Upper lobe of left lung (tissue), 6 donors: Measurements from ENCODE around the gene KL. TPM values are rescaled to one million over a fixed set of nuclear protein-coding genes. Genes with fewer than 3 reads are reported as not detected.

Experiments
- ATAC-seq, 2 donors: fragments of 200-7000 bp; cut with Tn5 transposase; one replicate each; pipeline ENCODE4 v1.9.1; 2022; ENCODE audit warnings: mild to moderate bottlenecking in 2 of 2, moderate library complexity in 2 of 2; ENCODE audit not compliant: low FRiP score in 2 of 2
- DNase-seq, 2 donors: peaks; one replicate each; pipeline ENCODE4 v3.0.0-alpha.2; 2019 to 2020
- H3K27ac ChIP-seq, 4 donors: fragments of 200-600 bp; sonication (generic); one replicate each; pipeline ENCODE4 v1.5.1; 2016 to 2019
- H3K27me3 ChIP-seq, 4 donors: fragments of 200-600 bp; sonication (generic); one replicate each; pipeline ENCODE4 v1.5.1; 2017 to 2019
- H3K36me3 ChIP-seq, 4 donors: fragments of 200-600 bp; sonication (generic); one replicate each; pipeline ENCODE4 v1.5.1; 2016 to 2019
- H3K4me1 ChIP-seq, 4 donors: fragments of 200-600 bp; sonication (generic); one replicate each; pipeline ENCODE4 v1.5.1; 2018 to 2019
- H3K4me3 ChIP-seq, 4 donors: fragments of 200-600 bp; sonication (generic); one replicate each; pipeline ENCODE4 v1.5.1; 2017 to 2019; ENCODE audit warnings: mild to moderate bottlenecking in 2 of 4, moderate library complexity in 1 of 4
- H3K9me3 ChIP-seq, 4 donors: fragments of 200-600 bp; sonication (generic); one replicate each; pipeline ENCODE4 v1.5.1; 2018 to 2019
- EP300 ChIP-seq, 4 donors: sonication (generic); formaldehyde crosslinking; IDR thresholded peaks; one replicate each; pipeline ENCODE4 v1.5.1; 2017; ENCODE audit warnings: antibody characterized with exemption in 4 of 4, control low read depth in 2 of 4
- POLR2A ChIP-seq, 4 donors: fragments of 450-650 bp; IDR thresholded peaks; one replicate each; pipeline ENCODE4 v1.5.1; 2016 to 2017; ENCODE audit warnings: antibody characterized with exemption in 4 of 4, mild to moderate bottlenecking in 2 of 4
- POLR2AphosphoS5 ChIP-seq, 2 donors: sonication (generic); formaldehyde crosslinking; IDR thresholded peaks; one replicate each; pipeline ENCODE4 v1.5.1; 2017; ENCODE audit warnings: antibody characterized with exemption in 2 of 2
- WGBS, 2 donors: methylation state at CpG; one replicate each; pipeline ENCODE4 v1.1.5; 2017 to 2018; 5-methylcytosine and 5-hydroxymethylcytosine counted together
- total RNA-seq, 6 donors: library from RNA; depleted of rRNA in 4 of 6; stranded (reverse); fragments of >200 nt in 4 of 6; gene quantifications; one replicate each; pipeline versions ENCODE4 v1.1.0 to v1.2.1, GENCODE V29; 2016 to 2021
- TF ChIP-seq, protein P1 (sequence below), 6 experiments: fragments of 450-650 bp in 4 of 6; fragments of 200-600 bp in 2 of 6; sonication (generic) in 2 of 6; IDR thresholded peaks; one replicate each; pipeline ENCODE4 v1.5.1; 2016 to 2019; ENCODE audit warnings: antibody characterized with exemption in 6 of 6
- donor health status: DM: no; HTN: no; CAD: no; lungs with moderate emphysema.
- donor health status: DM: no; HTN: yes; CAD: no; lungs with severe emphysema.

KL gene
- total RNA-seq, 6 donors from 2014 or later = 4.7 to 11.2 (median 7.7) TPM

DNA sequence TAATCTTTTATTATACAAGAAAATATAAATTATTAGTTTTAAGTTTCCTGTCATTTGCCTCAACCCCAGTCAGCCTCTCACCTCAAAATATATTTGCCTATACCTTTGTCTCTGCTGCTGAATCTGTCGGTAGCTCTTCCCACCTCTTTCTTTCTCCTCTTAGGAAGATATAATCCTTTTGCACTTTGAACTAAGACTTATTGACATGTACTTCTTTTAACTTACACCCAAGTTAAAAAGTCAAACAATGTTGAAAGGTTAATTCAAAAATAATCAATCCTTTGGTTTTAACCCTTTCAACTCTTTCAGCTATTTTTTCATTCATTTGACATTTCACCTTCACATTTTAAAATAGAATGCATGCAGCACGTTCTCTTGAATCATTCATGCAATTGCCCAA, 9.0 kb upstream of the KL start:
- Histone ChIP-seq H3K4me3 (no peak overlapping the region), H3K9me3 (peaks cover 0 to 12% (median 7%) of the 10 kb centered on the region in 4 donors), H3K4me1 (peaks cover 6 to 11% (median 8%) of the 10 kb centered on the region in 4 donors), H3K27me3 (no peaks in the 10 kb centered on the region), H3K36me3 (no peaks in the 10 kb centered on the region), H3K27ac (no peak overlapping the region)
- TF ChIP-seq EP300 (IDR thresholded peaks at IDR 0.05) (no peak), POLR2A (IDR thresholded peaks at IDR 0.05) (no peak), POLR2AphosphoS5 (IDR thresholded peaks at IDR 0.05) (no peak)
- TF ChIP-seq, protein P1, sequence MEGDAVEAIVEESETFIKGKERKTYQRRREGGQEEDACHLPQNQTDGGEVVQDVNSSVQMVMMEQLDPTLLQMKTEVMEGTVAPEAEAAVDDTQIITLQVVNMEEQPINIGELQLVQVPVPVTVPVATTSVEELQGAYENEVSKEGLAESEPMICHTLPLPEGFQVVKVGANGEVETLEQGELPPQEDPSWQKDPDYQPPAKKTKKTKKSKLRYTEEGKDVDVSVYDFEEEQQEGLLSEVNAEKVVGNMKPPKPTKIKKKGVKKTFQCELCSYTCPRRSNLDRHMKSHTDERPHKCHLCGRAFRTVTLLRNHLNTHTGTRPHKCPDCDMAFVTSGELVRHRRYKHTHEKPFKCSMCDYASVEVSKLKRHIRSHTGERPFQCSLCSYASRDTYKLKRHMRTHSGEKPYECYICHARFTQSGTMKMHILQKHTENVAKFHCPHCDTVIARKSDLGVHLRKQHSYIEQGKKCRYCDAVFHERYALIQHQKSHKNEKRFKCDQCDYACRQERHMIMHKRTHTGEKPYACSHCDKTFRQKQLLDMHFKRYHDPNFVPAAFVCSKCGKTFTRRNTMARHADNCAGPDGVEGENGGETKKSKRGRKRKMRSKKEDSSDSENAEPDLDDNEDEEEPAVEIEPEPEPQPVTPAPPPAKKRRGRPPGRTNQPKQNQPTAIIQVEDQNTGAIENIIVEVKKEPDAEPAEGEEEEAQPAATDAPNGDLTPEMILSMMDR (IDR thresholded peaks at IDR 0.05) = no peak
- WGBS, 2 donors = 90 to 93% methylated on average over 2 of the region's 2 CpGs
- no peak for DNase-seq
- no peak for ATAC-seq

DNA sequence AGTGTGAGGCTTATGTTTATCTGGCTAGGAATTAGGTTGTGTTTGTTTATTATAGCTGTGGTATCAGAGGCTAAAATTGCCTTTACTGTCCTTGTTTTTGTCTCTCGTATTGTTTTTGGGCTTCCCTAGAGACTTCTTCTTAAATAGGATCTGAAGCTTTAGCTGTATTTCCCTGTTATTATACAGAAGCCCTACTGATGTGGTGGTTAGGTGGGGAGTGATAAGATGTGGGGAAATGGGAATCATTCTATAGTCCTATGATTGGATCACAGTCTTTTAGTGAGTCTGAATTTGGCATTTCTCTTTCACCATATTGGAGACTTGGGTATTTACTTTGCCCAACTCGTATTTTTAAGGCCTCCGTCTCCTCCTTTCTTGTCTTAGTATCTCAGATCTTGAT, 8.3 kb upstream of the KL start:
- Histone ChIP-seq H3K4me3 (no peak overlapping the region), H3K27me3 (no peaks in the 10 kb centered on the region), H3K9me3 (peaks cover 0 to 12% (median 7%) of the 10 kb centered on the region in 4 donors), H3K36me3 (no peaks in the 10 kb centered on the region), H3K27ac (no peak overlapping the region), H3K4me1 (peaks cover 6 to 11% (median 8%) of the 10 kb centered on the region in 4 donors)
- TF ChIP-seq EP300 (IDR thresholded peaks at IDR 0.05) = no peak
- TF ChIP-seq POLR2AphosphoS5 (IDR thresholded peaks at IDR 0.05) = no peak
- TF ChIP-seq, protein P1 (IDR thresholded peaks at IDR 0.05) = no peak
- TF ChIP-seq POLR2A (IDR thresholded peaks at IDR 0.05) = no peak
- WGBS, 2 donors = 93 to 95% methylated on average over 3 of the region's 3 CpGs
- ATAC-seq (no peak), DNase-seq (no peak)

DNA sequence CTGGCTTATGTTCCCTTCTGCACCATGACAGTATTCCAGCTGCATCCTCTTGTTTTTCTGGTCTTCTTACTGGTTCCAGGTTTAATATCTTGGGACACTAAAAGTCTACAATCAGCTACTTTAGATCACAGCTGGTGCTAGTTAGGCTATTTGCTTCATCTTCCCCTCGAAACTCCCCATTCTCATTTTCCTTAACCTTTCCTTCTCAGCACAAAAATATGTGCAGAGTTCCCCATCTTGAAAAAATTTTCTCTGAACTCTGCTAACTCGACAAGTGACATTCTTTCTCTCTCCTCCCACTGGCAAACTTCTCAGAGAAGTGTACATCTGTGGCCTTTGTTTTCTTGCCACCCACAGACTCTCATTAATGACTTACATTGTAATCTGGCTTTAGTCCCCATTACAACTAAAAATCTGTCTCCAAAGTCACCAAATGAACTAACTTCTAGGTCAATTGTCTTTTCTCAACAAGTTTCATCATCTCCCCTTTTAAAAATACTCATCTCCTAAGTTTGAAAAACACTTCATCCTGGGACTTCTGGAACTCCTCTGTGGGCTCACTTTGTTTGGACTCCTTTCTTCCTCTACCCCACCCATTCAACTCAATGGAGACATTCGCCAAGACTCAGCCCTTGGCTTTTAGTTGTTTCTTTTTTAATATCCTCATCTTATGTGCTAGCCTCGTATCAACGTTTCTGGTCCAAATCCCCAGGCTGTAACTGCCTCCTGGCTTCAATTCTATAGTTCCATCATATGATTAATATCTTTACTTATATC, 7.1 kb upstream of the KL start:
- Histone ChIP-seq H3K4me1 (peaks cover under 1 to 8% (median 5%) of the 10 kb centered on the region in 4 donors), H3K27me3 (no peaks in the 10 kb centered on the region), H3K27ac (no peak overlapping the region), H3K36me3 (no peaks in the 10 kb centered on the region), H3K9me3 (peaks cover 0 to 12% (median 7%) of the 10 kb centered on the region in 4 donors), H3K4me3 (no peak overlapping the region)
- ATAC-seq = no peak
- TF ChIP-seq, protein P1 (IDR thresholded peaks at IDR 0.05) = no peak
- TF ChIP-seq EP300 (IDR thresholded peaks at IDR 0.05) = no peak
- no peak for TF ChIP-seq POLR2A (IDR thresholded peaks at IDR 0.05)
- no peak for TF ChIP-seq POLR2AphosphoS5 (IDR thresholded peaks at IDR 0.05)
- WGBS, 2 donors = 57% methylated on average over 5 of the region's 5 CpGs
- no peak for DNase-seq

DNA sequence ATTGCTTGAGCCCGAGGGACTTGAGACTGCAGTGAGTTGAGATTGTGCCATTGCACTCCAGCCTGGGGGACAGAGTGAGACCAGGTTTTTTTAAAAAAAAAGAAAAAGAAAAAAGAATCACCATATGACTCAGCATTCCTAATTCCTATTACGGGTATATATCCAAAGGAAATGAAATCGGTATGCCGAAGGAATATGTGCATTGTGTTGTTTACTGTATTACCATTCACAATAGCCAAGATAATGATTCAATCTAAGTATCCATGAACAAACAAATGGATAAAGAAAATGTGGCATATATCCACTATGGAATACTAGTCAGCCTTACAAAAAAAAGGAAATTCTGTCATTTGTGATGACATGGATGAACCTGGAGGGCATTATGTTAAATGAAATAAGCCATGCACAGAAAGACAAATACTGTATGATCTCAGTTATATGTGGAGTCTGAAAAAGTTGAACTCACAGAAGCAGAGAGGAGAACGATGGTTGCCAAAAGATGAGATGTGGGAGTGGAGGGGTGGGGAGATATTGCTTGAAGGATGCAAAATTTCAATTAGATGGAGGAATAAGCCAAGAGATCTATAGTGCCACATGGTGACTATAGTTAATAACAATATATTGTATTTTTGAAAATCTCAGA, 4.3 kb upstream of the KL start:
- no peak for ATAC-seq
- peaks cover 0 to 12% (median 7%) of the 10 kb centered on the region in 4 donors for H3K9me3 ChIP-seq
- H3K36me3 ChIP-seq = no peaks in the 10 kb centered on the region
- H3K4me3 ChIP-seq = no peak overlapping the region
- WGBS, 2 donors = 75% methylated on average over 5 of the region's 5 CpGs
- H3K27ac ChIP-seq = no peak overlapping the region
- H3K4me1 ChIP-seq = peaks cover 0 to 20% (median 8%) of the 10 kb centered on the region in 4 donors
- TF ChIP-seq, protein P1 (IDR thresholded peaks at IDR 0.05) = no peak
- TF ChIP-seq EP300 (IDR thresholded peaks at IDR 0.05) = no peak
- no peak for TF ChIP-seq POLR2A (IDR thresholded peaks at IDR 0.05)
- TF ChIP-seq POLR2AphosphoS5 (IDR thresholded peaks at IDR 0.05) = no peak
- no peak for DNase-seq
- peaks cover 0 to 6% (median 3%) of the 10 kb centered on the region in 4 donors for H3K27me3 ChIP-seq
